A549 (cell line): ENCODE measurements around the gene SUPT3H. TPM values are rescaled to one million over a fixed set of nuclear protein-coding genes. Genes with fewer than 3 reads are reported as not detected.

Experiments
- ATAC-seq, 2 experiments: fragments of 200-7000 bp in 1 of 2; fragments of >200 bp in 1 of 2; cut with Nextera tagmentation in 1 of 2; cut with Tn5 transposase in 1 of 2; 3 replicates each; pipeline versions ENCODE4 v1.8.0 to v1.9.1; 2018 to 2020; ENCODE audit warnings: mild to moderate bottlenecking in 1 of 2, moderate library complexity in 1 of 2
- CTCF ChIA-PET: fragments of 300-600 bp; sonication (Branson Sonifier 250); formaldehyde crosslinking; extraction: SDS; loops from one replicate; lab custom pipeline; 2021; ENCODE audit warnings: antibody characterized with exemption, inconsistent platforms; lab: Yijun Ruan, JAX
- POLR2A ChIA-PET: fragments of 350-600 bp; formaldehyde crosslinking; extraction: SDS; loops from one replicate; lab custom pipeline; 2021; ENCODE audit warnings: antibody characterized with exemption, inconsistent platforms; lab: Yijun Ruan, JAX
- DNase-seq, 2 experiments: peaks; one replicate each; pipeline versions ENCODE4 v3.0.0 to v3.0.0-alpha.2; 2011 to 2016; ENCODE audit warnings: low read depth in 1 of 2, low spot score in 1 of 2
- FAIRE-seq: peaks from 2 replicates; lab custom pipeline; 2011; peaks lifted over from hg19 to GRCh38; lab: Jason Lieb, UNC
- H3K27ac ChIP-seq, 2 experiments: fragments of >200 bp; sonication (Bioruptor Twin); formaldehyde crosslinking; 3 replicates each; pipeline ENCODE4 v1.5.1; 2016 to 2017
- H3K4me1 ChIP-seq: fragments of >200 bp; sonication (Bioruptor Twin); formaldehyde crosslinking; 3 replicates; pipeline ENCODE4 v1.6.1; 2016
- H3K4me2 ChIP-seq: fragments of >200 bp; sonication (Bioruptor Twin); formaldehyde crosslinking; 3 replicates; pipeline ENCODE4 v1.6.1; 2016
- H3K4me3 ChIP-seq: fragments of >200 bp; sonication (Bioruptor Twin); formaldehyde crosslinking; 3 replicates; pipeline ENCODE4 v1.5.1; 2016
- H3K9me3 ChIP-seq: fragments of >200 bp; sonication (Bioruptor Twin); formaldehyde crosslinking; 3 replicates; pipeline ENCODE4 v1.6.1; 2016
- BCL3 ChIP-seq: fragments of >200 bp; sonication (Bioruptor Twin); formaldehyde crosslinking; IDR thresholded peaks from 3 replicates; pipeline ENCODE4 v1.6.1; 2016
- CEBPB ChIP-seq, 2 experiments: fragments of >200 bp in 1 of 2; sonication (Bioruptor Twin) in 1 of 2; formaldehyde crosslinking in 1 of 2; IDR thresholded peaks; 2 replicates each; pipeline ENCODE4 v1.6.1; 2012 to 2016
- CHD2 ChIP-seq: fragments of 150-350 bp; IDR thresholded peaks from 2 replicates; pipeline ENCODE4 v1.6.1; 2014; ENCODE audit warnings: low read length; ENCODE audit not compliant: partially characterized antibody
- EHMT2 ChIP-seq: fragments of 200-600 bp; sonication (generic); IDR thresholded peaks from 2 replicates; pipeline ENCODE4 v1.6.1; 2016; ENCODE audit warnings: antibody characterized with exemption, low read depth, mild to moderate bottlenecking, moderate library complexity
- ELK1 ChIP-seq: fragments of 150-350 bp; IDR thresholded peaks from 2 replicates; pipeline ENCODE4 v1.6.1; 2014; ENCODE audit warnings: low read depth, mild to moderate bottlenecking, low read length
- EP300 ChIP-seq, 2 experiments: fragments of >200 bp; sonication (Bioruptor Twin); formaldehyde crosslinking; IDR thresholded peaks; 2 replicates in 1 of 2; 3 replicates in 1 of 2; pipeline ENCODE4 v1.6.1; 2016 to 2017
- ESRRA ChIP-seq: fragments of 150-350 bp; IDR thresholded peaks from 2 replicates; pipeline ENCODE4 v1.6.1; 2014; ENCODE audit warnings: mild to moderate bottlenecking, low read length, borderline replicate concordance
- FOSB ChIP-seq: fragments of 250-450 bp; sonication (Bioruptor Pico); IDR thresholded peaks from 2 replicates; pipeline ENCODE4 v1.5.0; 2020; ENCODE audit warnings: mild to moderate bottlenecking, moderate library complexity
- FOSL2 ChIP-seq, 2 experiments: fragments of 450-650 bp in 1 of 2; fragments of >200 bp in 1 of 2; sonication (Bioruptor Twin) in 1 of 2; formaldehyde crosslinking; IDR thresholded peaks; 2 replicates each; pipeline versions ENCODE4 v1.5.0 to v1.6.1; 2016 to 2020; ENCODE audit warnings: mild to moderate bottlenecking in 1 of 2, moderate library complexity in 1 of 2
- FOXS1 ChIP-seq: fragments of 250-450 bp; sonication (Bioruptor Pico); IDR thresholded peaks from 2 replicates; pipeline ENCODE4 v1.5.0; 2020; ENCODE audit warnings: mild to moderate bottlenecking, moderate library complexity
- HEYL ChIP-seq: fragments of 250-450 bp; sonication (Bioruptor Pico); IDR thresholded peaks from 2 replicates; pipeline ENCODE4 v1.8.0; 2021; ENCODE audit warnings: mild to moderate bottlenecking, moderate library complexity
- HOXA7 ChIP-seq: fragments of 250-450 bp; sonication (Bioruptor Pico); IDR thresholded peaks from 2 replicates; pipeline ENCODE4 v1.5.0; 2020; ENCODE audit warnings: mild to moderate bottlenecking, moderate library complexity
- JUN ChIP-seq, 2 experiments: fragments of >200 bp; sonication (Bioruptor Twin); formaldehyde crosslinking; IDR thresholded peaks; 2 replicates in 1 of 2; 3 replicates in 1 of 2; pipeline ENCODE4 v1.6.1; 2016 to 2017
- JUNB ChIP-seq: fragments of >200 bp; sonication (Bioruptor Twin); formaldehyde crosslinking; IDR thresholded peaks from 2 replicates; pipeline ENCODE4 v1.6.1; 2016
- KDM5A ChIP-seq: fragments of 200-600 bp; sonication (generic); IDR thresholded peaks from 2 replicates; pipeline ENCODE4 v1.6.1; 2016; ENCODE audit warnings: antibody characterized with exemption, mild to moderate bottlenecking
- MYC ChIP-seq: IDR thresholded peaks from 2 replicates; pipeline ENCODE4 v1.6.1; 2012; ENCODE audit warnings: mild to moderate bottlenecking, inconsistent platforms, low read length, improper control_type of control experiment, borderline replicate concordance
- NFE2L2 ChIP-seq: fragments of 150-350 bp; conservative IDR thresholded peaks from 2 replicates; pipeline ENCODE4 v1.6.1; 2014; ENCODE audit warnings: low read length
- NR3C1 ChIP-seq: fragments of >200 bp; sonication (Bioruptor Twin); formaldehyde crosslinking; IDR thresholded peaks from 3 replicates; pipeline ENCODE4 v1.6.1; 2017
- PHF8 ChIP-seq: fragments of 200-600 bp; sonication (generic); IDR thresholded peaks from 2 replicates; pipeline ENCODE4 v1.6.1; 2016; ENCODE audit warnings: low read depth, mild to moderate bottlenecking, antibody characterized with exemption, moderate library complexity, borderline replicate concordance
- POLR2A ChIP-seq: IDR thresholded peaks from 2 replicates; pipeline ENCODE4 v1.6.1; 2012; ENCODE audit warnings: mild to moderate bottlenecking, low read length
- RAD21 ChIP-seq, 2 experiments: fragments of >200 bp in 1 of 2; sonication (Bioruptor Twin) in 1 of 2; formaldehyde crosslinking in 1 of 2; IDR thresholded peaks in 1 of 2; conservative IDR thresholded peaks in 1 of 2; 2 replicates in 1 of 2; 3 replicates in 1 of 2; pipeline ENCODE4 v1.6.1; 2012 to 2018; ENCODE audit warnings: inconsistent platforms in 1 of 2
- RFX5 ChIP-seq: fragments of 450-650 bp; IDR thresholded peaks from 2 replicates; pipeline ENCODE4 v1.7.1; 2014; ENCODE audit warnings: antibody characterized with exemption, mild to moderate bottlenecking, moderate library complexity
- RNF2 ChIP-seq: fragments of 200-600 bp; sonication (generic); IDR thresholded peaks from 2 replicates; pipeline ENCODE4 v1.6.1; 2016; ENCODE audit warnings: low read depth, mild to moderate bottlenecking, antibody characterized with exemption, moderate library complexity, borderline replicate concordance
- ZC3H11A ChIP-seq: fragments of 450-650 bp; IDR thresholded peaks from 2 replicates; pipeline ENCODE4 v1.6.1; 2014; ENCODE audit warnings: antibody characterized with exemption, mild to moderate bottlenecking
- ZNF302 ChIP-seq: fragments of 250-450 bp; sonication (Bioruptor Pico); IDR thresholded peaks from 2 replicates; pipeline ENCODE4 v1.9.0; 2021; ENCODE audit warnings: inconsistent platforms, mild to moderate bottlenecking, moderate library complexity
- WGBS: methylation state at CpG from one replicate; pipeline ENCODE4 v1.1.6; 2017; ENCODE audit errors: missing lambda C conversion rate; 5-methylcytosine and 5-hydroxymethylcytosine counted together
- polyA plus RNA-seq, 4 experiments: library from polyadenylated mRNA; depleted of rRNA in 3 of 4; stranded (reverse); fragments of >200 nt; fragmentation: RNase III in 1 of 4; extraction: RNeasy Plus Mini Kit Qiagen cat#74134 plus additional on column Dnase treatment in 1 of 4; gene quantifications; 2 replicates in 3 of 4; 3 replicates in 1 of 4; pipeline ENCODE4 v1.2.3, GENCODE V29; 2011 to 2017
- TF ChIP-seq, protein P1 (sequence below): IDR thresholded peaks from 2 replicates; pipeline ENCODE4 v1.6.1; 2012; ENCODE audit warnings: low read depth, borderline replicate concordance
- TF ChIP-seq, protein P2 (sequence below): fragments of >200 bp; sonication (Bioruptor Twin); formaldehyde crosslinking; IDR thresholded peaks from 2 replicates; pipeline ENCODE4 v1.6.1; 2016

Gene SUPT3H
- polyA plus RNA-seq, 2 of the 4 experiments (the other 2 are of a cell fraction): 4.3 to 6.2 TPM

GRCh38 chr6:44782892-44783291 is 594.8 kb downstream of the SUPT3H start:
- POLR2A ChIA-PET: no interaction called here

DNA sequence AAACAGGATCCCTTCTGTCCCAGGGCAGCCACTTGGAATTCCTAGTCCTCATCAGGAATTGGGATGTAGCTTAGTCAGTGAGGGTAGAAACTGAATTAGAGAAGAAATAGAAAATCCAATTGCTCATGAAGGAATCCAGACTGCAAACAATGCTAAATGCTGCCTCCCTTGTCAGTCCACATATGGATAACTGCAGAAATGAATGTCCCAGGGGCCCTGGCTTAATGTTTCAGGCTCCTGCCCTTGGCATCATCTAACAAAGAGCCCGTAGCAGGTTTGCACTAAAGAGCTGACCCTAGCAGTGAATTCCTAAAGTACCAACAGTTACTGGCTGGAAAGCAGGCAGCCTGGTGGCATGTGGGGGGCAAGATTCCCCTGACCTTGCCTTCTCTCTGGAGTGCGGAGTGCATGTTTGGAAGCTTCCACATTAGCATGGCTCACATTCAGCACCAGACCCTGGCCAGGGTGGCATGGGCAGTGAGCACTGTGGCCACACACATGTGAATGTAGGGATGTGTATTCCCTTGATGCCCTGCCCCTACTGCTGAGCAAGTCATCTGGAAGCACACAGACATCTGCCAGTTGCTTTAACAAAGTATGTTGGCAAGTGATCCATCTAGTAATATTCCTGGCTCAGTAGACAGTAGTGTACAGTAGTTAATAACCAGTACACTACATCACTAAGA is 595.7 kb downstream of the SUPT3H start:
- FAIRE-seq (no peak), ATAC-seq (no peak), DNase-seq (no peak)
- H3K4me2 ChIP-seq: no peak overlapping the region
- 44% methylated on average over 2 of the region's 2 CpGs for WGBS
- POLR2A ChIA-PET: no interaction called here
- CTCF ChIA-PET: interaction anchor here (0.6 kb wide), 1 partner anchor 562 kb away, joined by 3 read pairs; no protein-coding TSS in a partner anchor
- peaks cover 5% of the 10 kb centered on the region; the same call in 2 of the 3 replicates for H3K9me3 ChIP-seq
- TF ChIP-seq ZC3H11A: no peak
- TF ChIP-seq POLR2A: no peak
- TF ChIP-seq FOSL2 (IDR thresholded peaks at IDR 0.05): no peak
- no peak for TF ChIP-seq FOSL2 (CRISPR knock-in tag; IDR thresholded peaks at IDR 0.05)
- no peak for TF ChIP-seq PHF8
- TF ChIP-seq EP300 (IDR thresholded peaks at IDR 0.05): no peak
- TF ChIP-seq KDM5A: no peak
- TF ChIP-seq CHD2: no peak
- no peak for TF ChIP-seq ZNF302
- no peak for TF ChIP-seq CEBPB (IDR thresholded peaks at IDR 0.05)
- no peak for TF ChIP-seq RFX5
- TF ChIP-seq JUN (IDR thresholded peaks at IDR 0.05): no peak
- no peak for TF ChIP-seq JUNB
- TF ChIP-seq ESRRA: no peak
- no peak for TF ChIP-seq EHMT2
- TF ChIP-seq MYC: no peak
- TF ChIP-seq FOSB (CRISPR knock-in tag): no peak
- TF ChIP-seq HEYL (CRISPR knock-in tag): no peak
- no peak overlapping the region for H3K4me3 ChIP-seq
- H3K27ac ChIP-seq: no peak overlapping the region
- no peaks in the 10 kb centered on the region for H3K4me1 ChIP-seq

More at GRCh38 chr6:44782892-44783291, 594.8 kb downstream of the SUPT3H start:
- H3K4me2 ChIP-seq: no peak overlapping the region
- H3K4me3 ChIP-seq: no peak overlapping the region
- TF ChIP-seq BCL3: no peak
- TF ChIP-seq, protein P1, sequence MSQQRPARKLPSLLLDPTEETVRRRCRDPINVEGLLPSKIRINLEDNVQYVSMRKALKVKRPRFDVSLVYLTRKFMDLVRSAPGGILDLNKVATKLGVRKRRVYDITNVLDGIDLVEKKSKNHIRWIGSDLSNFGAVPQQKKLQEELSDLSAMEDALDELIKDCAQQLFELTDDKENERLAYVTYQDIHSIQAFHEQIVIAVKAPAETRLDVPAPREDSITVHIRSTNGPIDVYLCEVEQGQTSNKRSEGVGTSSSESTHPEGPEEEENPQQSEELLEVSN: no peak
- no peak for TF ChIP-seq FOXS1
- TF ChIP-seq RNF2: no peak
- TF ChIP-seq NFE2L2: no peak
- TF ChIP-seq EP300 (IDR thresholded peaks at IDR 0.05): no peak
- TF ChIP-seq HOXA7 (CRISPR knock-in tag): no peak
- no peak for TF ChIP-seq EHMT2
- peaks cover 5% of the 10 kb centered on the region; the same call in 2 of the 3 replicates for H3K9me3 ChIP-seq
- WGBS: 16% methylated on average over 3 of the region's 3 CpGs
- no peak for DNase-seq
- CTCF ChIA-PET: interaction anchor here (0.6 kb wide), 1 partner anchor 561 kb away, joined by 3 read pairs; no protein-coding TSS in a partner anchor
- no peak for ATAC-seq
- H3K4me1 ChIP-seq: no peaks in the 10 kb centered on the region
- H3K27ac ChIP-seq: no peak overlapping the region
- no peak for FAIRE-seq

- Histone ChIP-seq H3K4me3 (no peak overlapping the region), H3K9me3 (peaks cover 5% of the 10 kb centered on the region; the same call in 2 of the 3 replicates), H3K4me1 (no peaks in the 10 kb centered on the region), H3K4me2 (no peak overlapping the region), H3K27ac (no peak overlapping the region)
- no peak for TF ChIP-seq ELK1
- TF ChIP-seq RAD21 (conservative IDR thresholded peaks at IDR 0.05 in 1 of 2, IDR thresholded peaks at IDR 0.05 in 1 of 2): no peak
- no peak for TF ChIP-seq HOXA7 (CRISPR knock-in tag)
- TF ChIP-seq RNF2: no peak
- TF ChIP-seq, protein P2, sequence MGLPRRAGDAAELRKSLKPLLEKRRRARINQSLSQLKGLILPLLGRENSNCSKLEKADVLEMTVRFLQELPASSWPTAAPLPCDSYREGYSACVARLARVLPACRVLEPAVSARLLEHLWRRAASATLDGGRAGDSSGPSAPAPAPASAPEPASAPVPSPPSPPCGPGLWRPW: no peak
- TF ChIP-seq NR3C1: no peak
- WGBS: 61% methylated on average over 5 of the region's 7 CpGs
- ATAC-seq: no peak
- POLR2A ChIA-PET: no interaction called here
- DNase-seq: no peak
- FAIRE-seq: no peak
- CTCF ChIA-PET: no interaction called here
Measured at GRCh38 chr6:44780161-44780560, 597.6 kb downstream of the SUPT3H start.
